Stimulated activated CD4-positive, alpha-beta T cell treated with anti-CD3 and anti-CD28 coated beads, TNF-alpha, amount 100 ng/mL, for 4 hours (primary cell): Measurements from ENCODE around the gene MFSD2A.
"Not testable (repeated sequence)": the region's sequence is repeated elsewhere in the genome, so short reads cannot be mapped to it uniquely, and the experiment has no call there.

ENCODE experiments used
- DNase-seq, 3 experiments: peaks; one replicate each; pipeline ENCODE4 v3.0.0-alpha.2; 2020; ENCODE audit warnings: low read depth in 3 of 3

MFSD2A gene

DNA sequence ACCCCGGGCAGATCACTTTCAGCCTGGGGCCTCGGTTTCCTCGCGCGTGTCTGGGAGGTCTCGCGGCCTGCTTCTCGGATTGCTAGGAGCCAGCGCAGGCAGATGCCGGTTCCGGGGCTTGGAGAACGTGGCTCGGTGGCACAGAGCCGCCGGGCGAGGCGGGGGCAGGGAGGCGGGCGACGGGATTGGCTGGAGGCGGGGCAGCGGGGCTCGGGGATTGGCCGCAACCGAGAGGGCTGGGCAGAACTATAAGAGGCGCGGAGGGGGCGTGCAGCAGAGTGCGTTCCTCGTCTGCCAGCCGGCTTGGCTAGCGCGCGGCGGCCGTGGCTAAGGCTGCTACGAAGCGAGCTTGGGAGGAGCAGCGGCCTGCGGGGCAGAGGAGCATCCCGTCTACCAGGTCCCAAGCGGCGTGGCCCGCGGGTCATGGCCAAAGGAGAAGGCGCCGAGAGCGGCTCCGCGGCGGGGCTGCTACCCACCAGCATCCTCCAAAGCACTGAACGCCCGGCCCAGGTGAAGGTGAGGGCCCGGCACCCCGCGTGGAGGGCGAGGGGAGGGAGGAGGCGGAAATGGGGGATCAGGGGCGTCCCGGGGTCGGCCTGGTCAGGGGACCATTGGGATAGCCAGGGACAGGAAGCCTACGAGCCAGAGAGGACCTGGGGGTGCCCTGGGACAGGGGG is at the start of gene MFSD2A:
TSS of gene MFSD2A (plus strand) at position 276 of the 677 bp plus-strand sequence. CDS start at position 424, 148 bp downstream.
- peak; percentile 86 to 88 (median 88) for DNase-seq

DNA sequence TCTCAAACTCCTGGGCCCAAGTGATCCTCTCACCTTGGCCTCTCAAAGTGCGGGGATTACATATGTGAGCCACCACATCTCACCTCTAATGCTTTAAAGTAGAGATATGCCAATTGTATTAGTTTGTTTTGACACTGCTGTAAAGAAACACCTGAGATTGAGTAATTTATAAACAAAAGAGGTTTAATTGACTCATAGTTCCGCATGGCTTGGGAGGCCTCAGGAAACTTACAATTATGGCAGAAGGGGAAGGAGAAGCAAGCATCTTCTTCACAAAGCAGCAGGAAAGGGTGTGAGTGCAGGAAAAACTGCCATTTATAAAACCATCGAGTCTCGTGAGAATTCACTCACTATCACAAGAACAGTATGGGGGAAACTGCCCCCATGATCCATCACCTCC is 49.8 kb upstream of the MFSD2A start:
- DNase-seq: no peak

DNA sequence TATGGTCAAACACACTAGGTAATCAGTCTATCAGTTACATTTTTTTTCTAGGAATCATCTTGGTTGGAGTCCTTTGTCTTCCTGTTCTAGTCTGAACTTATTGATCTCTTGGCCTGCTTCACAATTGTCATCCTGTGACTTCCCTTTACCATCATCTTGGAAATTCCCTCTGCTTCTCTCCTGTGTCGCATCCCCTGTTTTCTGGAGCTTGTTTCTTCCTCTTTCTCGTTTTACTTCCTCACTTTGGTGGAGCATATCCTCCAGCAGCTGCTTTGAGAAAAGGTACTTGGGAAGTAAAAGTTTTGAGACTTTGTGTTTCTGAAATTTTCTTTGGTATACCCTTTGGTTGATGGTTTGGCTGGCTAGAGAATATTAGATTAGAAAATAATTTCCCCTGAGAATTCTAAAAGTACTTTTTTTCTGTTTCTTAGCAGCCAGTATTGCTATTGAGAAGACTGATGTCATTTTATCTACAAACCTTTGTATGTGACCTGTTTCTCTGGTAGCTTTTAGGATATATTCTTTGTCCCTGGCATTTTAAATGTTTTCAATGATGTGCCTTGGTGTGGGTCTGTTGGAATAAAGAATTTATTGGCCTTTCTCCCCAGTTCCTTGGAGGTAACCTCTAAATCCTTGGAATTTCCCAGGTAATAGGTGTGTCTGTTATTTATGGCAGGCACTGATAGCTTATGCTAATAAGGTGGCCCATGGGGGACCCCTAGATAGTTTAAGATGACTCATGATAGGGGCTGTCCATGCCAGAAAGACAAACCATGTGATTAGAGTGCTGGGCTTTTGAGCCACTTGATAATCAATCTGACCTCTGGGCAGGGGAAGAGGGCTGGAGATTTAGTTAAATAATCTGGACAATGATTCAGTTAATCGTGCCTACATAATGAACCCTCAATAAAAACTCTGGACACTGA is 47.2 kb upstream of the MFSD2A start:
- DNase-seq: no peak

DNA sequence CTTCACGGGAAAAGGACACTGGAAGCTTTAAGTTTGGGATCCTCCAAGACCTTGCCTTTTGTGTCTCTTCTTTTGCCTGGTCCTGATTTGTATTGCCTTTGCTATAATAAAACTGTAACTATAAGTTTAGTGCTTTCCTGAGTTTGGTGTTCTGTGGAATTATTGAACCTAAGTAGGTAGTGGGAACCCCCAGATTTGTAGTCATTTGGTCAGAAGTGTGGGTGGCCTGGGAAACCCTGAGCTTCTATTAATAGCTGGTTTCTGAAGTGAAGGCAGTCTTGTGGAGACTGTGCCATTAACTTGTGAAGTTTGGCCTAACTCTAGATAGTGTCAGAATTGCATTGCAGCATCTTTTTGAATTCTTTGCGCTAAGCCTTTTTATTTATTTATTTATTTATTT is 46.4 kb upstream of the MFSD2A start:
- no peak for DNase-seq

DNA sequence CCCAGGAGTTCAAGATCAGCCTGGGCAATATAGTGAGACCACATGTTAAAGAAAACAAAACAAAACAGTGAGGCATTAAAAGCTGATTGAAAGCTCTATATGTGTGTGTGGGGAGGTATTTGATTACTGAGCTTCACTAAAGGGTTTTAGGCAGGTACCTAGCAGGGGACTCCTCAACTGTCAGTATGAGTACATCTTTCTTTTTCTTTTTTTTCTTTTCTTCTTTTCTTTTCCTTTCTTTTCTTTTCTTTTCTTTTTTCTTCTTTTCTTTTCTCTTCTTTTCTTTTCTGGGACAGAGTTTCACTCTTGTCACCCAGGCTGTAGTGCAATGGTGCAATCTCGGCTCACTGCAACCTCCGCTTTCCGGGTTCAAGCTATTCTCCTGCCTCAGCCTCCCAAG is 44.7 kb upstream of the MFSD2A start:
- no peak for DNase-seq

DNA sequence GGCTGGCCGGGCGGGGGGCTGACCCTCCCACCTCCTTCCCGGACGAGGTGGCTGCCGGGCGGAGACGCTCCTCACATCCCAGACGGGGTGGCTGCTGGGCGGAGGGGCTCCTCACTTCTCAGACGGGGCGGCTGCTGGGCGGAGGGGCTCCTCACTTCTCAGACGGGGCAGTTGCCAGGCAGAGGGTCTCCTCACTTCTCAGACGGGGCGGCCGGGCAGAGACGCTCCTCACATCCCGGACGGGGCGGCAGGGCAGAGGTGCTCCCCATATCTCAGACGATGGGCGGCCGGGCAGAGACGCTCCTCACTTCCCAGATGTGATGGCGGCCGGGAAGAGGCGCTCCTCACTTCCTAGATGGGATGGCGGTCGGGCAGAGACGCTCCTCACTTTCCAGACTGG is 41.8 kb upstream of the MFSD2A start:
- DNase-seq: not testable (repeated sequence)

DNA sequence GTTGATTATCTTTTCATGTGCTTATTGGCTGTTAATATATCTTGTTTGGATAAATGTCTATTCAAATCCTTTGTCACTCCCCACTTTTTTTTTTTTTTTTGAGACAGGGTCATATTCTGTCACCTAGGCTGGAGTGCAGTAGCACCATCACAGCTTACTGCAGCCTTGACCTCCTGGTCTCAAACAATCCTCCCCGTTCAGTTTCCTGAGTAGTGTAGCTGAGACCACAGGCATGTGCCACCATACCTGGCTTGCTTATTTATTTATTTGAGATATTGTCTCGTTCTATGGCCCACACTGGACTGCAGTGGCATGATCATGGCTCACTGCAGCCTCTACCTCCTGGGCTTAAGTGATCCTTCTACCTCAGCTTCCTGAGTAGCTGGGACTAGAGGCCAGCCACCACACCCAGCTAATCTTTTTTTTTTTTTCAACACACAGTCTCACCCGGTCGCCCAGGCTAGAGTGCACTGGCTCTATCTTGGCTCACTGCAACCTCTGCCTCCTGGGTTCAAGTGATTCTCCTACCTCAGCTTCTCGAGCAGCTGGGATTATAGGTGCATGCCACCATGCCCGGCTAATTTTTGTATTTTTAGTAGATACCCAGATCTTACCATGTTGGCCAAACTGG is 39.3 kb upstream of the MFSD2A start:
- no peak for DNase-seq

DNA sequence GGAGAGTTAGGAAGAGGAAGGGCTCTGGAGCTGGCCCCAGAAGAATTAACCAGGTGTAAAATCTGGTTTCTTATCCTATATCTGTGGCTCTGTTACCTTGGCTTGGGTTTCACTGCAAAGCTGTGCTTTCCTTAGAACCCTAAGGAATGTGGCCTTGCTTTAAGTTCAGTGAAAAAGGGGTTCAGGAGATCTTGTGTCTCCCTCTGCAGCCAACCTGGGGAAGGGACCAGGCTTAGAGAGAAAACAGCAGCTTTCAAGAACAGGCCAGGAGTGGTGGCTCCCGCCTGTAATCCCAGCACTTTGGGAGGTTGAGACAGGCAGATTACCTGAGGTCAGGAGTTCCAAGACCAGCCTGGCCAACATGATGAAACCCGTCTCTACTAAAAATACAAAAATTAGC is 37.1 kb upstream of the MFSD2A start:
- no peak for DNase-seq

DNA sequence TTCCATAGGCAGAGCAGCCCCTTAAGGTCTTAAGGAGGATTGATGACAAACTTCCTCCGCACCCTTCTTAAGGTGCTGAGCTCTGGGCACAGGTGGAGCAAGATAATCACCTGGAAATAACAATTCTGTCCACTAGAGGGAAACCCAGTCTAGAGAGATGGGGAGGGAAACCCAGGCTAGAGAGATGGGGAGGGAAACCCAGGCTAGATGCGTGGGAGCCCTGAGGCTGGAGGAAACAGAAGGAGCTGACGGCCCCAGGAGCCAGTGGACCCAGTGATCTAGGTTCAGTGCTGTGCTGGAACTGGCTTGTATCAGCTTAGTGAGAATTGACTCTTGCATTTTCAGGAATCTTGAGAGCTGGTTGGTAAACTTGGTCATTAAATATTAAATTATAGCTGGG is 35.4 kb upstream of the MFSD2A start:
- DNase-seq: peak in 2 of 3 experiments; percentile 20 to 24

DNA sequence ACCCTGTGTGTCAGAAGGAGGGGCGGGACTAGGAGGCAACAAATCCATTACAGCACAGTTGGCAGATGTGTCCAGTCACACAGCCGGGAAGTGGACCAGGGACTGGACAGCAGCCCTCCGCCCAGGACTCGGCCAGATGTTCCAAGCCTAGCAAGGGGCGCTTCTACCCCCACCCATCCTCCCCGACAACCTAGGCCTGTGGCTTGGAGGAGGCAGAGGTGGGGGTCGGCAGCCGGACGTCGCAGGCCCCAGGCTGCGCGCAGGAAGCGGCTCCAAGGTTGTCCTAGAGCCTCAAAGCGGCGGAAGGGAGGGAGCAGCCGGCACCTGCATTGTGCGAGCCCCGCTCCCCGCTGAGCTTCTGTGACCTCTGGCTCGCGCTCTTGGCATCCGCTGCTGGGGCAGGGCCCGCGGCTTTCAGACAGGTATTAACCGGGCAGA is 32.7 kb upstream of the MFSD2A start:
- DNase-seq: no peak

DNA sequence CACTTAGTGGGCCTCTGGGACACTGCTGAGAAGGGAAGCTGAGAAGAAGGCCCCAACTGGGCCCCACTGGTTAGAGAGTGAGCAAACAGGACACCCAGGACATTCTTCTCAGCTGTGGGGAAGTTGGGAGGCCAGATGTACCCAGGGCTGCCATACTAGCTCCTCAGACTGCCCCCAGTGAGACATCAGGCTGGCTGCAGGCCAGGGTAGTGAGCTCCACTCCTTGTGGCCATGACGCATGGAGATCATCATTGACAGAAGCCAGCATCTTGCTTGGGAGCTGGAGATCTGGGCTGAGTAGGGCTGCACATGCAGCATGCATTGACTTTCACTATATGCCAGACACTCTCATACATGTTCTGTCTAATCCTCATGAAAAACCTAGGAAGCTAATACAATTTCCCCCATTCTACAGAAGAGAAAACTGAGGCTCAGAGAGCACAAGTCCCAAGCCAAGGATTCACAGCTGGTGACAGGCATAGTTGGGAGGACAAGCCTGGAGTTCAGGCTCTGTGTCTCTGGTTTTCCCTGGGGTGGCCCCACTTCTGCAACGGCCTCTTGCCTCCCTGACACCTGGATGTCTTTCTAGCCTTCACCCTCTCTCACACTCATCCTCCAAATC is 29.1 kb upstream of the MFSD2A start:
- DNase-seq: no peak

DNA sequence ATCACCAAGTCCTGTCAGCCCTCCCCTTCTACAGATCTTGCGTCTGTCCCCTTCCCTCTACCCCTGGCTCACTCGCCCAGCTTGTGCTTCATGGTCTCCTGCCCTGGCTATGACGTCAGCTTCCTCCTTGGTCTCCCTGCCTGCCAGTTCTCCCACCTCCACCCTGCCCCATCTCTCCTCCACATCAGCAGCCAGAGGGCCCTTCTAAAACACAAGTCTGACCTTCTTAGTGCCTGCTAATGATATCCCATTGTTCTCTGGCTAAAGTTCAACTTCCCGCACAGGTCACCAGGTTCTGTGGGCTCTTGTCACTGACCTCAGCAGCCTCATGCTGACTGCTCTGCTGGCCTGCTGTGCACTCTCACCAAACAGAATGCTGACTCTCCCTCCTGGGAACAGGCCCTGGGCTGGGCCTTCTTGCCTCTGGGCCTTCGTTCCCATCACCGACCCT is 28.6 kb upstream of the MFSD2A start:
- DNase-seq: no peak

DNA sequence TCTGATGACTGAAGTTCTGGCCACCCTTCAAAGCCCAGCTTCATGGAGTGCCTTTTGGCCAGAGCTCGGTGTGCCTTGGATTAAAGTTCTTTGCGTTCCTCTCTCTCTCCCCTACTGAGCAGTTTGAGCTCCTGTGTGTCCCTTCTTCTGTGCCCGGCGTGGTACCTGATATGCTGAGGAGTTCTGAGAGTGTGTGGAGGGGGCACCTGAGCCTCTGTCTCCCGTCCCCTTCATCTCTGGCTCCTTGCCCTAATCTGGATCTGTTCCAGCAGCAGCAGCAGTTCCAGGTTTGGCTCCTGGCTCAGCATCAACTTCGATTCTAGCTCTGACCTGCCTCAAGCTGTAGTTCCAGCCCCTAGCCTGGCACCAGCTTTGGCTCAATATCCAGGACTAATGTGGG is 28.1 kb upstream of the MFSD2A start:
- DNase-seq: no peak

DNA sequence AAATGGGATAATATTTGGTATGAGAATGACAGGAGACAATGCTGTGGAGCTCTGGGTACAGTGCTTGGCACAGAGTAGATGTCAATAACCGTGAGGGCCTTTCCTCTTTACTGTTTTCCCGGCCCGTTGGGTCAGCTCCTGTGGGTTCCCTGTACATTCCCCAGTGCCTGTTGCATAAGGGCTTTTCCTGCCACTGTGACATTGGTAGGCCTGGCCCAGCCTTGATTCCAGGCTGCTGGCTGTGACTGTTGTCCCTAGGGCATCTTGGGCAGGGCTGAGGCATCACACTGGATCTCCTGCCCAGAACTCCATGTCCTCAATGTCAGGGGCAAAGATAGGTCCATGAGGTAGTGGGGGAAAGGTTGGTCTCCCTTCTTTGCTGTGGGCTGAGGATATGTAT is 27.4 kb upstream of the MFSD2A start:
- DNase-seq: no peak

DNA sequence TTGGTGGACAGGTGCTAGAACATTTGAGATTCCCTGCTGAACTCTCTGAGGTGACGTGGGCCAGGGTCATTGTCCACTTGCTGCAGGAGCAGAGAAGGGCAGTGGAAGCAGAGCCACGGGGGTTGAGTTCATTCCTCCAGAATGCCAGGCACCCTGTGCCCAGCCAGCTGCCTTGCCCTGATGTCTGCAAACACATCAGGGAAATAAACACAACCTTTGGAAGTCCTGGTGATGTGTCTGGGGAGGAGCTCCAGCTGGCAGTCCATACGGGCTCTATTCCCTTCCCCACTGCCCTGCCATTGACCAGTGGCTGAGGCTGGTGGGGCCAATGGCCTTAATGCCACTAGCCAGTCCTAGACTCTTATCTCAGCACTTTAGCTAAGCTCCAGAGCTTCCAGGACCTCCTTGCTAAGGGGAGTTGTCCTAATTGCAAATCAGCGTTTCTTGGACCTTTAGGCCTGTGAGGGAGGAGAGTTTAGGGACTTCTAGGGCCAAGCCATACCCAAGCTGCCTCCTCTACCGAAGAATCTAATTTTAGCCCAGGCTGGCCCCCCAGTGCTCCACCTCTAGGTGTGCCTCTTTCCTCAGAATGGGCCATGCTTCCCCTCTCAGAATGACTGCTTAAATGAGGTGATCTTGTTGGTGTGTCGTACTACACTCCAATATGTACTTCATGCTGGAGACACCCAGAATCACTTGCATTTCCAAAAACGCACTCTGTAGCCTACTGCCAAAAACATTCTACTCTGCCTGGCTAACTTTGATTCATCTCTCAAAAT is 25.9 kb upstream of the MFSD2A start:
- no peak for DNase-seq

DNA sequence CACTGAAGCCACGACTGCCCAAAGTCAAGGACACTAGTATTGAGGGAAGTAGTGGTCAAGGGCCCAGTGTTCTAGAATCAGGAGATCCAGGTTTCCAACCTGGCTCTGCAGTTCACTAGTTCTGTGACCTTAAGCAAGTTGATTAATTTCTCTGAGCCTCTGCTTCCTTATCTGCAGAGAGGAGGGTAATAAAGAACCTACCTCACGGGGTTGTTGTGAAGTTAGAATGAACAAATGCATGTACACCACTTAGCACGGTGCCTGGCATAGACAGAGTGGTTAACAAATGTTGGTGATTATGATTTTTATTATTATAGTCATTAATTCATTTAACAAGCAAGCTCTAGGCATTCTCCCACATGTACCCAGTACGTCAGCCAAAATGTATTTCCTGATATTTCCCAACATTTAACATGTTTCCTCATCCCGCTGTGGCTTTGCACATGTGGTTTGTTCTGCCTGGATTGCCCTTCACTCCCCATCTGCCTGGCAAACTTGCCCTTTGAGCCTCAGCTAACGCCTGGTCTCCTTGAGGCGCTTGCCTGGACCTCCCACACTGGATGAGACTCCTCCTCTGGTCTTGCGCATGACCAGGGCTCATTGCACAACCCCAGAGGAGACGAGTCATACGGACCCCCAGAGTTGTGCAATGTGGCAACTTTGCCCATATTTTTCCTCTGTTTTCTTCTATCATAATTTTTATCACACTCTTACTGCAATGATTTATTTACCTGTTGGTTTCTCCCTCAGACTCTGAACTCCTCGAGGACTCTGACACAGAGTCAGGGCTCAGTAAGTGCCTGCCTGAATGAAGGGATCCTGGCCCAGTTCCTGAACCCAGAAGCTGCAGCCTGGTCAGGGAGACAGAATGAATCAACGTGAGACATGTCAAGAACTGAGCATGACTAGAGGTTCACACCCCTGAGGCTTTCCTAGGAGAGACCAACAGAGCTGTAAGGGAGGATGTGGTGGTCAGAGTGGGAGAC is 20.7 kb upstream of the MFSD2A start:
- no peak for DNase-seq

DNA sequence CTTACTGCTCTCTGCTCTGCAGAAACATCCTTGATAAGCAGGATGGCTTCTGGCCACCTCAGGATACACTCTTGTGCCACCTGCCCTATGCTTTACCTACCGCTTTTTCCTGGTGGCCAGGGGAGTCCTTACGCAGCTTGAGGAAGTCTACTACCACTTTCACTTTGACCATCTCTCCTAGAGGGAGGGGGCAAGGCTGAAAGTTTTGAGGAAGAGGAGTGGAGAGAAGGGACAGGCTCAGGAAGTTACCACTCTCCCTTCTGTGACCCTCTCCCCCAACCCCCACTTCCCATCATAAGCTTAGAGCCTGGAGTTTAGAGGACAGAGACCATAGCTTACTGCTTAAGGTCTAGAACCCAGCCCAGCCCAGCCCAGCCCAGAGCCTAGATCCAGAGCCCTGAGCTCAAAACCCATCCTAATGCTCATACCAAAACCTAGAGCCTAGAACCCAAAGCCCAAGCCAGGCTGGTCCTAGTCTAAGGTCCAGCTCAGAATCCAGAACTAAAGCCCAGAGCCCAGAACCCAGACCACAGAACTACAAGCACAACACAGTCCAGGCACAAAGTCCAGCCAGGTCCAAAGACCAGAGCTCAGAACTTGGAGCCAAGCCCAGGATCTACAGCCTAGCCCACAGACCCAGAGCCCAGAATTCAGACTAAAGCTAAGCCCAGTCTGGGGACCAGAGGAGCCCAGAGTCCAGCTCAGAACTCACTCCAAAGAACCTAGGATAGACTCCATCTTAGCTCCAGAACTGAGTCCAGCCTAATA is 18.0 kb upstream of the MFSD2A start:
- DNase-seq: no peak

DNA sequence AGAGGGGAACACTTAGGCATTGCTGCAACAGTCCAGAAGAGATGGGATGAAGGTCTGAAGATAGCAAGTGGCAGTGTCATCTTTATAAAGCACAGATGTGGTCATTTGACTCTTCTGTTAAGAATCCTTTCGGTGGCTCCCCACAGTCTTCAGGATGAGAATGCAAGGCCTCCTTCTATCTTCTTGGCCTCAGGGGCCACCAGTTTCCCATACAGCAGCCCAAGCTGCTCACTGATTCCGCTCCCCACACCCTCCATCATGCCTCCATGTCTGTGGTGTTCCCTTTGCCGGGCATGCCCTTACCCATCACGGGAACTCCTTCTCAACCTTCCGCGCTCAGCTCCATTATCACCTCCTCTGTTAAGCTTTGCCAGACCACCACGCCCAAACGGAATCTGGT is 16.1 kb upstream of the MFSD2A start:
- no peak for DNase-seq

DNA sequence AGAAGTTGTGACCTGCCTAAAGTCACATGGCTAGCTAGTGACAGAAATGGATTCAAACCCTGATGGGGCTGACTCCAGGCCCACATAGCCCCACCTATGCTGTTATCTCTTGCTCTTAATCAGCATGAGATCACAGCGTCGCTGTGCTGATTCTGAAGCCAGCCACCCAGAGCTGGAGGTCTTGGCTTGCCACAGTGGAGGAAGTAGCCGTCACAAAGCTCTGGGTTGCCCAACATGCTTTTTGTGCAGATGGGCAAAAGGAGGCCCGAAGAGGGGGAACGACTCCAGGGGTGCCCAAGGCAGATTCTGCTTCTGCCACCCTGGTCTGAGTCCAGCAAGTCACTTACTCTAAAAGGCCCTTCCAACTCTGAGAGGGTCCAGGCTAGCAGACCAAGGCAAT is 14.7 kb upstream of the MFSD2A start:
- DNase-seq: no peak
